HFFc6 (cell line): ENCODE data around the gene LILRB3. TPM values are rescaled to one million over a fixed set of nuclear protein-coding genes. Genes with fewer than 3 reads are reported as not detected.
A peak's percentile ranks its signal among the peaks of the same experiment; 100 is the strongest.
"Not testable (repeated sequence)": the region's sequence is repeated elsewhere in the genome, so short reads cannot be mapped to it uniquely, and the experiment has no call there.

Source experiments
- DNase-seq: peaks from one replicate; pipeline ENCODE4 v3.0.0-alpha.2; 2018
- H3K27ac Mint-ChIP-seq: 2 replicates; pipeline ENCODE4 v1.8.0; 2020; ENCODE audit warnings: mild to moderate bottlenecking, mixed read lengths
- H3K27me3 Mint-ChIP-seq: 2 replicates; pipeline ENCODE4 v1.8.0; 2021; ENCODE audit warnings: mild to moderate bottlenecking, moderate library complexity, mixed read lengths; ENCODE audit not compliant: insufficient read depth
- H3K36me3 Mint-ChIP-seq: 2 replicates; pipeline ENCODE4 v1.8.0; 2021; ENCODE audit warnings: low read depth, mixed read lengths
- H3K4me1 Mint-ChIP-seq: 2 replicates; pipeline ENCODE4 v1.8.0; 2020; ENCODE audit warnings: low read depth, mixed read lengths
- H3K4me3 Mint-ChIP-seq: 2 replicates; pipeline ENCODE4 v1.8.0; 2020; ENCODE audit warnings: mild to moderate bottlenecking, moderate library complexity, mixed read lengths
- H3K9me3 Mint-ChIP-seq: 2 replicates; pipeline ENCODE4 v1.8.0; 2020; ENCODE audit warnings: mild to moderate bottlenecking, mixed read lengths
- total RNA-seq, 6 experiments: library from RNA; stranded (reverse); fragmentation: NEBNext Ultra II Directional; extraction: Animal tissue kit (Norgen Biotek cat#: 25700); gene quantifications; 2 replicates in 1 of 6; 3 replicates in 5 of 6; pipeline ENCODE4 v1.2.3, GENCODE V29; 2021
- TF ChIP-seq, protein P1 (sequence below): fragments of 200-600 bp; sonication (generic); IDR thresholded peaks from 2 replicates; pipeline ENCODE4 v1.5.0; 2021; ENCODE audit warnings: antibody characterized with exemption, mild to moderate bottlenecking

LILRB3 gene
- total RNA-seq, 6 experiments from 2014 or later, result not detected

DNA sequence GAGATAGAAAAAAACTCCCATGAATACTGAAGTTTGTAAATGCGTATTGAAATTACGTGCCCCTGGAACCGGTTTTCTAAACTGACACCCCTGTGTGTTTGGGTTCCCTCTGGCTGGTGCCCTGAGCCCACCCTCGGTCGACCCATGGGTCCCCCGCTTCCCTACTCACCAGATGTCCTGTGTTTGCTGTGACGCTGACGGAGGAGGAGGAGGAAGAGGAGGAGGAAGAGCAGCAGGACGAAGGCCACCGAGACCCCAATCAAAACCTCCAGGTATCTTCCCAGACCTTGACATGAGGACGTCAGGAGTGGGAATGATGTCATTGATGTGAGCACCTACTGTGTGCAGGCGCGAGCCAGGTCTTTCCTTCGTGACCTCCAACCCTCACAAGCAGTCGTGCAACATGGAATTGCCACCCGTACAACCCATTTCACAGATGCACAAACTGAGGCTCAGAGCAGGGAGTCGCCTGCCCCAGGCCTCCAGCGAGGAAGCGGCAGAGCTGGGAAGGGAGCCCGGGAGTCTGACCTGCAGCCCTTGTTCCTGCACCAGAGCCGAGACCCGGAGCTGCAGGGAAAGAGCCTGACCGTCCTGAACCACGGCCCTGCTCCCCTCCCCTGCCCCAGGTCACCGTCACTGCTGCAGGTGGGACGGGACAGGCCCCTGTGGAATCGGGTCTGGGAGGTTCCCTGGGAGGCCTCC is 3.7 kb downstream of the LILRB3 start:
- Mint-ChIP-seq H3K27ac (no peak overlapping the region), H3K4me3 (no peak overlapping the region), H3K36me3 (no peaks in the 10 kb centered on the region), H3K27me3 (peaks cover 14% of the 10 kb centered on the region), H3K9me3 (no peaks in the 10 kb centered on the region), H3K4me1 (peaks cover 5% of the 10 kb centered on the region; the same call in 1 of the 2 replicates)
- DNase-seq, result no peak
- TF ChIP-seq, protein P1, sequence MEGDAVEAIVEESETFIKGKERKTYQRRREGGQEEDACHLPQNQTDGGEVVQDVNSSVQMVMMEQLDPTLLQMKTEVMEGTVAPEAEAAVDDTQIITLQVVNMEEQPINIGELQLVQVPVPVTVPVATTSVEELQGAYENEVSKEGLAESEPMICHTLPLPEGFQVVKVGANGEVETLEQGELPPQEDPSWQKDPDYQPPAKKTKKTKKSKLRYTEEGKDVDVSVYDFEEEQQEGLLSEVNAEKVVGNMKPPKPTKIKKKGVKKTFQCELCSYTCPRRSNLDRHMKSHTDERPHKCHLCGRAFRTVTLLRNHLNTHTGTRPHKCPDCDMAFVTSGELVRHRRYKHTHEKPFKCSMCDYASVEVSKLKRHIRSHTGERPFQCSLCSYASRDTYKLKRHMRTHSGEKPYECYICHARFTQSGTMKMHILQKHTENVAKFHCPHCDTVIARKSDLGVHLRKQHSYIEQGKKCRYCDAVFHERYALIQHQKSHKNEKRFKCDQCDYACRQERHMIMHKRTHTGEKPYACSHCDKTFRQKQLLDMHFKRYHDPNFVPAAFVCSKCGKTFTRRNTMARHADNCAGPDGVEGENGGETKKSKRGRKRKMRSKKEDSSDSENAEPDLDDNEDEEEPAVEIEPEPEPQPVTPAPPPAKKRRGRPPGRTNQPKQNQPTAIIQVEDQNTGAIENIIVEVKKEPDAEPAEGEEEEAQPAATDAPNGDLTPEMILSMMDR, result no peak

DNA sequence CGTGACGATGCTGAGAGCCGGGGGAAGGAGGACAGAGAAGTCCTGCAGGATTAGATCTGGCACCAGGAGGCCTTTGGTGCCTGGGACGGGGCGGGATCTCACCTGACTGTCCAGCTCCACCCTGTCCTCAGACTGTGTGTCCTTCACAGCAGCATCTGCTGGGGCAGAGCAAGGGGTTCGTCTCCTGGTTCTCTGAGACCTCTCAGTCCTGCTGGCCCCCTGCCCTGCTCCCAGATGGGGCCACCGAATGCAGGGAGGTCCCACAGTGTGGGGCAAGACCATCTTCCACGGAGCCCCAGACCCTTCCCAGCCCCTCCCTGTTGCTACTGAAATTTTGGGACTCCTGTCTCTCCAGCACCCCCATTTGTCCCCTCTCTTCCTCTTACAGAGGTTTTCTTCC is 4.5 kb downstream of the LILRB3 start:
- H3K27me3 Mint-ChIP-seq, result peaks cover 10% of the 10 kb centered on the region
- H3K27ac Mint-ChIP-seq, result no peak overlapping the region
- H3K4me3 Mint-ChIP-seq, result no peak overlapping the region
- no peaks in the 10 kb centered on the region for H3K9me3 Mint-ChIP-seq
- TF ChIP-seq, protein P1, result no peak
- H3K36me3 Mint-ChIP-seq, result no peaks in the 10 kb centered on the region
- DNase-seq, result no peak
- H3K4me1 Mint-ChIP-seq, result peaks cover 5% of the 10 kb centered on the region; the same call in 1 of the 2 replicates

DNA sequence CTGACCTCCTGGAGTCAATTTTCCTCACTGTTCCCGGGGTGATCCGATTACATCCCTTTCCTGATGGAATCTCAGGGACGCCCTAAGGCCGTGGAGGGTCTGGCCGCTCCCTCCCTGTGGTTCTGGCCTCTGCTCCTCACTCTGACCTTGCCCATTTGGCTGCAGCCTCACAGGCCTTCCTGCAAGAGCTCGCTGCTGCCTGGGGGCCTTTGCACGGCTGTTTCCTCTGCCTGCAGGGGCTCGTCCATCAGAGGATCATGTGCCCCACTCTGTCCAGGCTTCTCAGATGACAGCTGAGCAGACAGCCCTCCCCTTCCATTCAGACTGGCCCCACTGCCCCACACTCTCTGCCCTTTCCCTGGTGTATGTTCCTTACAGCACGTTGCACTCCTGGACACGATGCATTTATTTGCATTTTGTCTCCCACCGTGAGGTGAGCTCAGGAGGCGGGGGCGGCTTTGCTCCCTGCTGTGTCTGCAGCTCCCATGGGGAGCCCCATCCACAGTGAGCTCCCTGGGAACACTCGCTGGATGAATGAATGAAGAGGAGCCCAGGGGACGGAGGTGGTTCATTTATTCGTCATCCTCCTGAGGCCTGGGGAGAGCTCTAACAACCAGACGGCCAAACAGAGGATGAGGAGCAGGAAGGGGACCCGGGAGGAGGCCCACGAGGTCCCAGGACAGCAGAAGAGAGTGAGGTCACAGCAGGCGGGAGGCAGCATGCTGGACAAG is 5.1 kb downstream of the LILRB3 start:
- DNase-seq, H3K4me1 Mint-ChIP-seq, H3K36me3 Mint-ChIP-seq, H3K9me3 Mint-ChIP-seq, H3K27ac Mint-ChIP-seq, H3K27me3 Mint-ChIP-seq, H3K4me3 Mint-ChIP-seq: not testable (repeated sequence)

DNA sequence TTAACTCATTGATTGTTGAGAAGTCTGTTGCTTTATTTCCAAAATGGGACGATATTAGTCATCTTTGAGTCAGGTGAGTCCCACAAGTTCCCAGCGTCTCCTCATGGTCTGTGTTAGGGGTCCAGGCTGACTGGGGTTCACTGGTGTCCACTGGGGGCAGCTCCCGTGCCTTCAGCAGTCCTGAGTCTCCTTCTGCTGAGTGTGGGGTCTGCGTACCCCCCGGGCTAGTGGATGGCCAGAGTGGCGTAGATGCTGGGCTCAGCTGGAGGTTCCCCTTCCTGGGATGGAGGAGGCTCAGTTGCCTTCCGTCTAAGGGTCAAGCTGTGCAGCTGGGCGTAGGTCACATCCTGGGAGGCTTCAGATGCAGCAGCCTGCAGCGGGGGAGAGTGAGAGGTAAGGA is 5.9 kb downstream of the LILRB3 start:
- no peak for DNase-seq
- H3K4me3 Mint-ChIP-seq, result no peak overlapping the region
- TF ChIP-seq, protein P1, result no peak
- H3K36me3 Mint-ChIP-seq, result no peaks in the 10 kb centered on the region
- no peaks in the 10 kb centered on the region for H3K9me3 Mint-ChIP-seq
- H3K27ac Mint-ChIP-seq, result no peak overlapping the region
- H3K27me3 Mint-ChIP-seq, result peaks cover 8% of the 10 kb centered on the region
- H3K4me1 Mint-ChIP-seq, result peaks cover 5% of the 10 kb centered on the region; the same call in 1 of the 2 replicates

DNA sequence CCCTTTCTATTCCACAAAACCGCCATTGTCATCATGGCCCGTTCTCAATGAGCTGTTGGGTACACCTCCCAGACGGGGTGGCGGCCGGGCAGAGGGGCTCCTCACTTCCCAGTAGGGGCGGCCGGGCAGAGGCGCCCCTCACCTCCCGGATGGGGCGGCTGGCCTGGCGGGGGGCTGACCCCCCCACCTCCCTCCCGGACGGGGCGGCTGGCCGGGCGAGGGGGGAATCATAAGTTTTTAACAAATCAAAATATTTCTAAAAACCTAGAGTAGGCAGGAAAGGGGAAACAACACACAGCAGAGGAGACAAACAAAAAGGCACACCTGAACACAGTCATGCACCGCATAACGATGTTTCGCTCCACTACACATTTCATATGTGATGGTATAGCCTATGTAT is 8.1 kb downstream of the LILRB3 start:
- Mint-ChIP-seq H3K4me1 (peaks cover 22% of the 10 kb centered on the region), H3K27me3 (peaks cover 13% of the 10 kb centered on the region)
- H3K27ac Mint-ChIP-seq, H3K9me3 Mint-ChIP-seq, H3K36me3 Mint-ChIP-seq, H3K4me3 Mint-ChIP-seq, DNase-seq: not testable (repeated sequence)

DNA sequence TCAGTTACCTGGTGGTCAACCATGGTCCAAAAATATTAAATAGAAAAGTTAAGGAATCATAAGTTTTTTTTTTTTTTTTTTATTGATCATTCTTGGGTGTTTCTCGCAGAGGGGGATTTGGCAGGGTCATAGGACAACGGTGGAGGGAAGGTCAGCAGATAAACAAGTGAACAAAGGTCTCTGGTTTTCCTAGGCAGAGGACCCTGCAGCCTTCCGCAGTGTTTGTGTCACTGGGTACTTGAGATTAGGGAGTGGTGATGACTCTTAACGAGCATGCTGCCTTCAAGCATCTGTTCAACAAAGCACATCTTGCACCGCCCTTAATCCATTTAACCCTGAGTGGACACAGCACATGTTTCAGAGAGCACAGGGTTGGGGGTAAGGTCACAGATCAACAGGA is 8.6 kb downstream of the LILRB3 start:
- not testable (repeated sequence) for H3K36me3 Mint-ChIP-seq, H3K4me3 Mint-ChIP-seq, H3K27ac Mint-ChIP-seq, H3K9me3 Mint-ChIP-seq, DNase-seq
- Mint-ChIP-seq H3K27me3 (peaks cover 17% of the 10 kb centered on the region), H3K4me1 (peaks cover 27% of the 10 kb centered on the region)

DNA sequence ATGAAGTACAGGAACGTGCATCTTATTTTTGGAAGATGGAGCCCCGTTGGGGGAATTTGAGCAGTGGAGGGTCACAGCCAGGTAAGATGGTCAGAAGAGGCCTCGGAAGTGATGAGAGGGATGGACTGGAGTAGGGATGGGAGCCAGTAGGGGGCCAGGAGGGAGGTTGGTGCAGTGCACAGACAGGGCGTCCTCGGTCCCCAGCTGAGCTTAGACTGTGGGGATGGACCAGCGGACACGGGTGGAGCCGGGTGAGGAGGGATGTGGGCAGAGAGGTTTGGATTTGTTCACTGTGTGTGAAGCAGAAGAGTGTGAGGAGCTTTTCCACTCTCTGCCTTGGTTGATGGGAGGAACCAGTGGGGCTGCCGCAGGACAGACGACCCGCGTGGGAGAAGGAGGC is 11.6 kb downstream of the LILRB3 start:
- DNase-seq, result no peak
- Mint-ChIP-seq H3K36me3 (peaks cover 6% of the 10 kb centered on the region; the same call in 1 of the 2 replicates), H3K9me3 (peaks cover 4% of the 10 kb centered on the region; the same call in 1 of the 2 replicates), H3K4me1 (peaks cover 45% of the 10 kb centered on the region), H3K27ac (peak overlapping the region; percentile 86), H3K27me3 (peaks cover 20% of the 10 kb centered on the region), H3K4me3 (peak overlapping the region; percentile 57)
- TF ChIP-seq, protein P1, result peak; percentile 37
